ENCODE results near the gene CSK. TPM values are rescaled to one million over a fixed set of nuclear protein-coding genes. Genes with fewer than 3 reads are reported as not detected.
A peak's percentile ranks its signal among the peaks of the same experiment; 100 is the strongest.

Gene CSK
- total and polyA plus RNA-seq, 11 donors: 19.1 to 66.7 (median 25.9) TPM

DNA sequence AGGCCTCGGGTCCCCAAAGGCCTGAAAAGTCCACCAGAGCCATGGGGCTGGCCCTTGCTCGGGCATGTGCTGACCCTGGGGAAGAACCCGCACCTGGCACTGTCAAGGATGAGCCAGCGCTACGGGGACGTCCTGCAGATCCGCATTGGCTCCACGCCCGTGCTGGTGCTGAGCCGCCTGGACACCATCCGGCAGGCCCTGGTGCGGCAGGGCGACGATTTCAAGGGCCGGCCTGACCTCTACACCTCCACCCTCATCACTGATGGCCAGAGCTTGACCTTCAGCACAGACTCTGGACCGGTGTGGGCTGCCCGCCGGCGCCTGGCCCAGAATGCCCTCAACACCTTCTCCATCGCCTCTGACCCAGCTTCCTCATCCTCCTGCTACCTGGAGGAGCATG is 32.0 kb upstream of the CSK start:
- H3K27ac ChIP-seq: no peak overlapping the region
- intact Hi-C loops (cut with DNase I): no loop called here
- ATAC-seq (peak in 1 of 4 donors; percentile 32), DNase-seq (no peak)
- no peaks in the 10 kb centered on the region for H3K9me3 ChIP-seq
- no peaks in the 10 kb centered on the region for H3K36me3 ChIP-seq
- 92 to 93% (median 92%) methylated on average over 18 to 20 of the region's 20 CpGs for WGBS, 4 donors
- no peaks in the 10 kb centered on the region for H3K4me1 ChIP-seq
- TF ChIP-seq POLR2A (IDR thresholded peaks at IDR 0.05): no peak
- TF ChIP-seq, protein P1, sequence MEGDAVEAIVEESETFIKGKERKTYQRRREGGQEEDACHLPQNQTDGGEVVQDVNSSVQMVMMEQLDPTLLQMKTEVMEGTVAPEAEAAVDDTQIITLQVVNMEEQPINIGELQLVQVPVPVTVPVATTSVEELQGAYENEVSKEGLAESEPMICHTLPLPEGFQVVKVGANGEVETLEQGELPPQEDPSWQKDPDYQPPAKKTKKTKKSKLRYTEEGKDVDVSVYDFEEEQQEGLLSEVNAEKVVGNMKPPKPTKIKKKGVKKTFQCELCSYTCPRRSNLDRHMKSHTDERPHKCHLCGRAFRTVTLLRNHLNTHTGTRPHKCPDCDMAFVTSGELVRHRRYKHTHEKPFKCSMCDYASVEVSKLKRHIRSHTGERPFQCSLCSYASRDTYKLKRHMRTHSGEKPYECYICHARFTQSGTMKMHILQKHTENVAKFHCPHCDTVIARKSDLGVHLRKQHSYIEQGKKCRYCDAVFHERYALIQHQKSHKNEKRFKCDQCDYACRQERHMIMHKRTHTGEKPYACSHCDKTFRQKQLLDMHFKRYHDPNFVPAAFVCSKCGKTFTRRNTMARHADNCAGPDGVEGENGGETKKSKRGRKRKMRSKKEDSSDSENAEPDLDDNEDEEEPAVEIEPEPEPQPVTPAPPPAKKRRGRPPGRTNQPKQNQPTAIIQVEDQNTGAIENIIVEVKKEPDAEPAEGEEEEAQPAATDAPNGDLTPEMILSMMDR (IDR thresholded peaks at IDR 0.05): no peak
- H3K27me3 ChIP-seq: no peaks in the 10 kb centered on the region
- no peak overlapping the region for H3K4me3 ChIP-seq

GRCh38 chr15:74750751-74751150 is 31.1 kb upstream of the CSK start:
- H3K4me1 ChIP-seq: no peaks in the 10 kb centered on the region
- DNase-seq: no peak
- H3K27ac ChIP-seq: no peak overlapping the region
- 37 to 80% (median 68%) methylated on average over 1 to 2 of the region's 2 CpGs for WGBS, 4 donors
- TF ChIP-seq, protein P1 (IDR thresholded peaks at IDR 0.05): no peak
- no peak for TF ChIP-seq POLR2A (IDR thresholded peaks at IDR 0.05)
- no peaks in the 10 kb centered on the region for H3K9me3 ChIP-seq
- no peak overlapping the region for H3K4me3 ChIP-seq
- ATAC-seq: no peak
- H3K27me3 ChIP-seq: no peaks in the 10 kb centered on the region
- intact Hi-C loops (cut with DNase I): no loop called here
- H3K36me3 ChIP-seq: no peaks in the 10 kb centered on the region

DNA sequence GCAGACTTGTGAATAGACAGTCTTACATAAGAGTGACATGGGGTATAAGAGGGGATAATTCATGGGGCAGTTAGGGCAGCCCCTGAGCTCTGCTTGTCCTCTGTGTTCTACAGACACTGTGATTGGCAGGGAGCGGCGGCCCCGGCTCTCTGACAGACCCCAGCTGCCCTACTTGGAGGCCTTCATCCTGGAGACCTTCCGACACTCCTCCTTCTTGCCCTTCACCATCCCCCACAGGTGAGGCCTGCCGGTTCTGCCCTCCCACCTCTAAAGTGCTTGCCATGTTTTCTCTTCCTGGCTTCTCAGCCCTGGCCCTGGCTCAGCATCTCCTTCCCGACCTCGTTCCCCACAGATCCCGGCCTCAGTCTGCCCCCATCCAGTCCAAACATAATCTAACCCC is 29.9 kb upstream of the CSK start:
- DNase-seq: no peak

GRCh38 chr15:74752531-74752930 is 29.3 kb upstream of the CSK start:
- DNase-seq (no peak), ATAC-seq (no peak)
- 55 to 60% (median 57%) methylated on average over 5 of the region's 5 CpGs for WGBS, 4 donors
- Histone ChIP-seq H3K36me3 (no peaks in the 10 kb centered on the region), H3K9me3 (no peaks in the 10 kb centered on the region), H3K27ac (no peak overlapping the region), H3K4me1 (no peaks in the 10 kb centered on the region), H3K27me3 (no peaks in the 10 kb centered on the region), H3K4me3 (no peak overlapping the region)
- TF ChIP-seq POLR2A (IDR thresholded peaks at IDR 0.05): no peak
- TF ChIP-seq, protein P1 (IDR thresholded peaks at IDR 0.05): no peak
- intact Hi-C loops (cut with DNase I): no loop called here

More for the DNA sequence above, 29.9 kb upstream of the CSK start:
- no peak overlapping the region for H3K4me3 ChIP-seq
- WGBS, 4 donors: 68 to 80% (median 75%) methylated on average over 8 of the region's 8 CpGs
- intact Hi-C loops (cut with DNase I): no loop called here
- no peaks in the 10 kb centered on the region for H3K4me1 ChIP-seq
- ATAC-seq: no peak
- H3K36me3 ChIP-seq: no peaks in the 10 kb centered on the region
- H3K27ac ChIP-seq: no peak overlapping the region
- TF ChIP-seq POLR2A (IDR thresholded peaks at IDR 0.05): no peak
- no peaks in the 10 kb centered on the region for H3K9me3 ChIP-seq
- H3K27me3 ChIP-seq: no peaks in the 10 kb centered on the region

DNA sequence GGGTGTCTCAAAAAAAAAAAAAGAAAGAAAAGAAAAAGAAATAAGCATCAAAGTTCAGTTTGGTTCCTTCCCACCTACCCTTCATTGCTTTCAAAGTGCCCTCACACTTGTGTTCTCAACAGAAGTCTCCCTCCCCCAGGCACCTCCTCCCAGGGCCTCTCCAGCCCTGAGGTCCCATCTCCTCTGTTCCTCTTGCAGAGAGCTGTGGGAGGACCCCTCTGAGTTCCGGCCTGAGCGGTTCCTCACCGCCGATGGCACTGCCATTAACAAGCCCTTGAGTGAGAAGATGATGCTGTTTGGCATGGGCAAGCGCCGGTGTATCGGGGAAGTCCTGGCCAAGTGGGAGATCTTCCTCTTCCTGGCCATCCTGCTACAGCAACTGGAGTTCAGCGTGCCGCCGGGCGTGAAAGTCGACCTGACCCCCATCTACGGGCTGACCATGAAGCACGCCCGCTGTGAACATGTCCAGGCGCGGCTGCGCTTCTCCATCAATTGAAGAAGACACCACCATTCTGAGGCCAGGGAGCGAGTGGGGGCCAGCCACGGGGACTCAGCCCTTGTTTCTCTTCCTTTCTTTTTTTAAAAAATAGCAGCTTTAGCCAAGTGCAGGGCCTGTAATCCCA is 27.2 kb upstream of the CSK start:
- H3K27ac ChIP-seq: no peak overlapping the region
- no peak for DNase-seq
- intact Hi-C loops (cut with DNase I): no loop called here
- TF ChIP-seq, protein P1 (IDR thresholded peaks at IDR 0.05): no peak
- no peak for TF ChIP-seq POLR2A (IDR thresholded peaks at IDR 0.05)
- no peaks in the 10 kb centered on the region for H3K9me3 ChIP-seq
- 75 to 86% (median 81%) methylated on average over 20 of the region's 20 CpGs for WGBS, 4 donors
- ATAC-seq: no peak
- no peaks in the 10 kb centered on the region for H3K4me1 ChIP-seq
- H3K4me3 ChIP-seq: no peak overlapping the region
- no peaks in the 10 kb centered on the region for H3K36me3 ChIP-seq
- H3K27me3 ChIP-seq: no peaks in the 10 kb centered on the region
